Fibroblast of mammary gland (primary cell): ENCODE data around the gene PPP1R7.

Source experiments
- DNase-seq: peaks from one replicate; pipeline ENCODE4 v3.0.0-alpha.2; 2010; ENCODE audit warnings: low read depth
- H3K4me3 ChIP-seq: 2 replicates; pipeline ENCODE4 v1.5.1; 2011; ENCODE audit warnings: low read depth, mild to moderate bottlenecking, low read length, moderate library complexity; ENCODE audit not compliant: control insufficient read depth
- TF ChIP-seq, protein P1 (sequence below): conservative IDR thresholded peaks from 2 replicates; pipeline ENCODE4 v1.5.1; 2011; ENCODE audit warnings: low read depth, low read length, inconsistent platforms; ENCODE audit not compliant: control insufficient read depth, insufficient read depth

PPP1R7 gene

DNA sequence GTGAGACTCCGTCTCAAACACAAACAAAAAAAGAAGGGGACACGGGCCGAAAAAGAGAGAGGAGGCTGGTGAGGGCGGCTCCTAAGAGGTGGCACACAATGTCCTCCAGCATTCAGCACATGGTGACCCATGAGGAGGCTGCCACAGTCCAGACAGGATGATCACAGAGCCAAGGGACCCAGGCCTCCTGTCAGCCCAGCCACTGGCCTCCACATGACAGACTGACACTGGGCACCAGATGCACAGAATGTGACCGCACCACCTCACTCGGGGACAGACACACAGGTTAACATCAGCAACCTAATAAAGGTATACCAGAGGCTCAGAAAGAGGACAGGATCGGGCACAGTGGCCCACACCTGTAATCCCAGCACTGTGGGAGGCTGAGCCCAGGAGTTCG lies 22.0 kb upstream of the PPP1R7 start:
- no peak overlapping the region for H3K4me3 ChIP-seq
- DNase-seq = no peak
- TF ChIP-seq, protein P1, sequence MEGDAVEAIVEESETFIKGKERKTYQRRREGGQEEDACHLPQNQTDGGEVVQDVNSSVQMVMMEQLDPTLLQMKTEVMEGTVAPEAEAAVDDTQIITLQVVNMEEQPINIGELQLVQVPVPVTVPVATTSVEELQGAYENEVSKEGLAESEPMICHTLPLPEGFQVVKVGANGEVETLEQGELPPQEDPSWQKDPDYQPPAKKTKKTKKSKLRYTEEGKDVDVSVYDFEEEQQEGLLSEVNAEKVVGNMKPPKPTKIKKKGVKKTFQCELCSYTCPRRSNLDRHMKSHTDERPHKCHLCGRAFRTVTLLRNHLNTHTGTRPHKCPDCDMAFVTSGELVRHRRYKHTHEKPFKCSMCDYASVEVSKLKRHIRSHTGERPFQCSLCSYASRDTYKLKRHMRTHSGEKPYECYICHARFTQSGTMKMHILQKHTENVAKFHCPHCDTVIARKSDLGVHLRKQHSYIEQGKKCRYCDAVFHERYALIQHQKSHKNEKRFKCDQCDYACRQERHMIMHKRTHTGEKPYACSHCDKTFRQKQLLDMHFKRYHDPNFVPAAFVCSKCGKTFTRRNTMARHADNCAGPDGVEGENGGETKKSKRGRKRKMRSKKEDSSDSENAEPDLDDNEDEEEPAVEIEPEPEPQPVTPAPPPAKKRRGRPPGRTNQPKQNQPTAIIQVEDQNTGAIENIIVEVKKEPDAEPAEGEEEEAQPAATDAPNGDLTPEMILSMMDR = no peak

DNA sequence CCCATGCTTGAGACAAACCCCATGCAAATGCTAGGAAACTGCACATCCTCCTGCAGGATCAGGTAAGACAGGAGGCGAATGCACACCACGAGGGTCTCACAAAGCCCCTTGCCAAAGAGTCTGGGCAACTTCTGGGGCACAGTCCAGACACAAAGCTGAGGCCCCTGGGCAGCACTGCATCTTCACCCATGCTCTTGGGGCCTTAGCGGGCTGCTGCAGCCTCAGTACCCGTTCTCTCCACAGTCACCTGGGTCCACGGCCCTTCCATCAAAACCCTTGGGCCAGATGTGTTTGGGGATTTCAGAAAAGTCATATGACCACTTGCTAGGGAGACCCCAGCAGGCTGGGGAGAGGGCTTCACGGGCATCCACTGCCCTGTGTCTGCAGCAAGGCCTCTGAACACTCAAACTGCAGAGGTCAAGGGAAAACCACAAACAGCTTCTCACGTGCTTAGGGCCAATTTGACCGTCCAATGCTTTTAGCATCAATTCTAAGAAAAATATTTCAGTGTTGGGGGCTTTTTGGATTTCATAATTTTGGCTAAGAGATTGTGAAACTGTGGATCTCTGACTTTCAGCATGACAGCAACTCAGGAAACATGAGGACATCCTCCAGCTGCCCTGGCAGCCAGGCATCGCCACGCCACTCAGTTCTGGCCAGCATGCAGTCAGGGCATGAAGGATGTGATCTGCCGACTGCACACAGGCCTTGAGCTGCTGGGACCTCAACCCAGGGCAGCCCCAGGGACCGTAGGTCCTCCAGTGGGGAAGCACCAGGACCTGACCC lies 21.0 kb upstream of the PPP1R7 start:
- H3K4me3 ChIP-seq = no peak overlapping the region
- TF ChIP-seq, protein P1 = no peak
- no peak for DNase-seq

DNA sequence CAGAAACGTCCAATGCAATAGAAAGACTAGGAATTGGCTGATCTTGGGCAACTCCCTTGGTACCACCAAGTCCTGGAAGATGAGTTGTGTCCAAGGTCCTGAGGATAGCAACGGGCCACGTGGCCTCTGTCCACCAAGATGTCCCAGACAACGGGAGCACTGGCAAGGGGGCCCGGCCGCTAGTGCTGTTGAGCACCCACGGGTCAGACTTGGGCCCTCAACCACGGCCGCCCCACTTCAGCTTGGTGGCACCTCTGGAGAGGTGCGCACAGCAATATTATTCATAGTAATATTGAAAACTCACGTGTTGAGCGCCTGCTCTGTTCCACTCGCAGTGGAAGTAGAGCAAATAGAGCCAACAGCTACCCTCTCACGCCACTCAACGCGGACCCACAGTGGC lies 20.0 kb upstream of the PPP1R7 start:
- DNase-seq = no peak
- TF ChIP-seq, protein P1 = no peak
- H3K4me3 ChIP-seq = no peak overlapping the region

DNA sequence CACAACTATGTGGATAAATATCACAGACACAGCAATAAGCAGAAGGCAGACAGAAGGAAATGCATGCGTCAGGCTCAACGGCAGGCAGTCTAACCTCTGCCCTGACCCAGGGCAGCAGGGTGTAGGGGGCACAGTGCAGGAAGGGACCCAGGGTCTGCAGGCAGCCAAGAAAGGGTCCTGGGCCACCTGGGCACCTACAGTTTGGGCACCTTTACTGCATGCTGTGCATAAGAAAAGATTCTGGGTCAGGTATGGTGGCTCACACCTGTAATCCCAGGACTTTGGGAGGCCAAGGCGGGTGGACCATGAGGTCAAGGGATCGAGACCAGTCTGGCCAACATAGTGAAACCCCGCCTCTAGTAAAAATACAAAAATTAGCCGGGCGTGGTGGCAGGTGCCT lies 18.7 kb upstream of the PPP1R7 start:
- H3K4me3 ChIP-seq = no peak overlapping the region
- no peak for DNase-seq
- TF ChIP-seq, protein P1 = no peak

DNA sequence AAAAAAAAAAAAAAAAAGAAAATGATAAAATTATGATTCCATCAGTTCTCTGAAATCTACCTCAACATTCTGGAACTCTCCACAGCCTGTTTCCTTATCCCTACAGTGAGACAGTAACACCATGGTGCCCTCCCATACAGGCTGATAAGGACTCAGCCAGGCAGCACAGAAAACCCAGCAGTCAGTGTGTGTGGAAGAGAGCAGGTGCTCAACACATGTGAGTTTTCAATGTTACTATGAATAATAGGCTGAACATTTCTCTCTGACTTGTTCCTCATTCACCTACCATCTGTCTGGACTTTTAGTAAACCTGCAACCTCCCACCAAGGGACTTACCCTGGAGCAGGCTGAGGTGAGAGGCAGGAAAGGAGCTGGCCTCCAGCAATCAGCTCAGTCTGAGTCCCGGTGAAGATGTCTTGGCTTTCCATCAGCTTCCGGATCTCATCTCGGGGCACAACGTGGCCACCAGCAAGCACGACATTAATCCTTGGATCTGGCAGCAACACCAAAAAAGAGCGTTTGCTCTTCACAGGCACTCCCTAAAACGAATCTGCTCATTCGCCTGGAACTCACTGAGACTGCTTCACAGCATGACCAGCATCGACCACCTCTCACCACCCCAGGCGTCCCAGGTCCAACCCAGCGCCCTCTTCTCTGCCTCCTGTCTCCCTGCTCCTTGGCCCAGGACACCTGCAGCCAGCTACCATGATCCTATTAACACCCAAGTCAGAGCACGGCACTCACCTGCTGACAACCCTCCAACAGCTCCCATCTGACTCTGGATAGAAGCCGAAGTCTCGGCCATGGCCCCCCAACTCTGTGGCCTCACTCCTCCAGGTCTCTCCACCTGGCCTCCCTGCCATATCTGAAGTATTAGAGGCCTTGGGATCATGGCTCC lies 17.5 kb upstream of the PPP1R7 start:
- no peak overlapping the region for H3K4me3 ChIP-seq
- no peak for DNase-seq
- TF ChIP-seq, protein P1 = no peak

GRCh38 chr2:241133436-241133820 lies 16.8 kb upstream of the PPP1R7 start:
- DNase-seq = no peak
- TF ChIP-seq, protein P1 = no peak

More at GRCh38 chr2:241133436-241133820, 16.8 kb upstream of the PPP1R7 start:
- H3K4me3 ChIP-seq = no peak overlapping the region
